ENCODE measurements around the gene RHOBTB1.

The RHOBTB1 gene

DNA sequence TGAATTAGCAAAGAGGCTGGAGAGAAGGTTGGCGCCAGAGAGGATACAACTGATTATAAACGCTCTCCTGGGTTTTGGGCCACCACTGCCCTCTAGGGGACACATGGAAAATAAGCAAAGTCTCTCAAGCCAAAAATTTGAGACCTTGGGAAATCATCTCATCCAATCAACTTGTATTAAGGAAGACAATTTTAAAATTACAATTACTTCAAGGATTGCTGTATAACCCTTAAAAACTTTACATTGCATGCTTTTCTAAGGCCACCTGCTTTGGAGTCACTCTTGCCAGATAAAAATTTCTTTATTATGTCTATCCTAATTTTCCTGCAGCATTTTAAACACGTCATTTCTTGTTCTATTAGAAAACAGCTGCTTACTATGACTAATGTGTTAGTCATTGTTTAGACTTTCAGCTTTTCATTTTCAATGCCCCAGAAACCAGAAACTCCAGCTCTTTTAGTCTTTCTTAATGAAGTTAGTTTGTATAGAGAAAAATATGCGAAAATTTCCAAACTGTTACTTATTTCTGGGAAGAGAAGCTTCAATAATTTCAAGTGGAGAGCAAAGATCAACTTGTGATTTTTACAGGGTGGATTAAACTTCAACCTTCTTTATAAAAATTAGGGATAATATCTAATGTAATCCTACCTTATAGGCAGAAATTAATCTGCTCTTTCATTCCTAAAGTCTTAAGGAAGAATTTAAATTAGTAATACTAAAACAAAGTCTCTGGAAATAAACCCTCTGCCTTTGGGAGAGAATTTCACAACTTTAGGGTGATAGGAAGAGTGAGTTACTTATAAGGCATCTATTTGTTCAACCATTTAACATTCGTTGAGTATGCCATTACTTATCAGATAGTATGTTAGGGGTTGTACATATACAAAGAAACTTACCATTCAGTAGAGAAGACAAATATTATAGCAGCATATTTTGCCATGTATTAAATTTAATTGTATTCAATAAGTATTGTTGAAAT, 20.6 kb upstream of the RHOBTB1 start:
- DNase-seq, result peak in 1 of 2 experiments; percentile 53

DNA sequence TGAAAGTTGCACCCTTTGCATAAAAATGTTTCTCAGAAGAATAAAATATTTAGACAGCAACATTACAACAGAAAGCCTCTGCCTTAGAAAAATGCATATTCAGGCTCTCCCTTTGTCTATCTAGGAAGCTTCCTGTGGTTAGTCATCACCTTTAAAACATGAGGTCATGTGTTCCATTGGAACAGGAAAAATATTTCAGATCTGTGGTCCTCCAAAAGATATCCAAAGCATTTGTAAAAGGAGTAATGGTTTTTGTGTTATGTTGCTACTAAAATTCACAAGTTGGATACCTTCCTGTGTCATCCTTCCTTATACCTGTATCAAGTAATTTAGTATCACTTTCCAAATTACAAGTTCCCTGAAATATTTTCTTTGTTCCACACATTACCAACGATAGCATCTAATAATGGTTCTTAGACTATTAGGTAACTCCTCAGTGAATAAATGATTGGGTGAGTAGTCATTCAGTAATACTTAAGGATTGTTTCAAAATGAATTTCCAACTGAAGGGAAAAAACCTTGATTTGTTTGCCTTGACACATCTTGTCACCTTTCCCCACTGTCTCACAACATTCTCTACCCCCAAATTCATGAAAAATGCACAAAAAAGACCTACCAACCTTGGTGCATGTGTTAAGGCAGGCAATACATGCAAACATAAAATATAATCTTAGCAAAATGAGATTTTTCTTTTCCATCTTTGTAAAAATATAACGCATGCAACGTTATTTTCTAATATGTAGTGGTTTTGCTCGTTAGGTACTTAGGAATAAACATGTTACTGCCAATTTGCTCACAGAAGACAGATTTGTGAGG, 19.7 kb upstream of the RHOBTB1 start:
- DNase-seq, result no peak

DNA sequence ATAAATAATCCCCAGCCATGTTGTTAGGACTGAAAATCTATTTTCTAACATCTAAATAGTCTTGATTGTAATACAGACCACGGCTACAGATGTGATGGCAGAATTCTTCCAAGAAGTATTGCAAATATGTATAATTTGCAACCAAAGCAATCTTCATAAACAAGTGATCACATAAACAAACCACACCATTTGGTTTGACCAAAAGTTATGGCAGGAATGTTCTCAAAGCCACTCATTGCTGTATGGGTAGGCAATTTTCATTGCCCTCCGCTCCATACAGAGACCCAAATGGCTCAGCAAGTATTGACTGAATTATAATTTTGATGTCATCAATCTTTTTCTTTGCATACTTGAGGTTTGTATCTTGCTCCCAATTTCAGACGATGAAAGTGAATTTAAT, 19.0 kb upstream of the RHOBTB1 start:
- no peak for DNase-seq

DNA sequence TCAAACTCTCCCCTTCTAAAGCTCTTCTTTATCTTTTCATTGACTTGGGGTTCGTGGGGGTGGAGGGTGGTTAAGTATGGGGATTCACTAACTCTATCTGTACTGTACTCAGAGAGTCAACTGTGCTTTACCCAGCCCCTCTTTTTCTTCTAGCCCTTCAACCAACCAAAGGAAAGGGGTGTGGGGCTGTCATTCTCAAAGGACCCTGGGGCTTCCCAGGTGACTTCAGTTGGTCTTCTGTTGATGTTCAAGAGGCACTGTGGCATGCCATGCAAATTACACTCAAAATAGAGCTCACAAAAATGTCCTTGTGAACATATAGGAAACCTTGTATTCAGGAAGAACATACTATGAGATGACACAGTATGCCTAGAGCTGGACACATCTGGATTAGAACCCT, 16.9 kb upstream of the RHOBTB1 start:
- DNase-seq, result no peak

DNA sequence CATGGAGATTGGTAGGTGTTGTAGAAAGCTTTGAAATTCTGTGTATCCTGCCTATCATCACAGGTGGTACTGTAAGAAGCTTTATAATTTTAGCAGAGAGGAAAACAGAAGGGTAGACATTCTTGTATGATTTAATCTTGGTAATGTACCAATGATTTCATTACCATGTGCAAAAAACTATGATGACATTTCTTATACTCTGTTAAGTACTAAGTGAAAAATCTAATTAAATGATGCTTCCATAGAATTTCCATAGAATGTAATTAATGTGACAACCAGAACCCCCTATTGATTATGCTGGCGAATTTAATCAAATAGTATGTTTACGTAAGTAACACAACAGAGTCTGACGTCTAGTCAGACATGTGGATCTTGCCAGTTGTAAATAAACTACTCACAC, 16.0 kb upstream of the RHOBTB1 start:
- DNase-seq, result no peak

DNA sequence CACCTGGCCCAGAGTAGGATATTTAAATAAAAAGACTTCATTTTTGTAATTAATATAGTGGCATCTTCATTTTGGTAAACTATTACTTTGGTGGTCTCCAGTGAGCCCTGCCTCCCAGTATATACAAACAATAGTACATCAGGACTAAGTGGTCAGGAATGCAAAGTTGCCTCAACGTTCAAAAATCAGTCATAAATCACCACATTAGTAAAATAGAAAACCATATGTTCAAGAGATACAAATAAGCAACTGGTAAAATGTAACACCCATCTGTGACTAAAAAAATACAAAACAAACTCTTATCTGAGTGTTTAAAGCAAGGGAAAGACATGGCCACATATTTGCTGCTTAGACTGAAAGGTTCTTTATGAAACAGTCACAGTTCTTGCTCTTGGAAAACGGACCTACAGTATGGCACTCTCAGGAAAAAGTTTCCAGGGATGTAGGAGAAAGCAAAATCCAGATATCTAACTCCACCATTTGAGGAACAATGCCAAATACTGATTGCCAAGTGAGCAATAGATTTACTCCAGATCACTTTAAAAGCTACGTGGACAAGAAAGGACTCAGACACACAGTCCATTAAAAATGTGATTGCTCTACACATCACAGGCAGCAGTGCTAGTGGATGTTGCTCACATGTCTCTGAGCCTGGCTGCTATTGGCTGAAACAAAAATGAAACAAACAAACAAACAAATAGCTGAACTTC, 15.1 kb upstream of the RHOBTB1 start:
- DNase-seq, result no peak

DNA sequence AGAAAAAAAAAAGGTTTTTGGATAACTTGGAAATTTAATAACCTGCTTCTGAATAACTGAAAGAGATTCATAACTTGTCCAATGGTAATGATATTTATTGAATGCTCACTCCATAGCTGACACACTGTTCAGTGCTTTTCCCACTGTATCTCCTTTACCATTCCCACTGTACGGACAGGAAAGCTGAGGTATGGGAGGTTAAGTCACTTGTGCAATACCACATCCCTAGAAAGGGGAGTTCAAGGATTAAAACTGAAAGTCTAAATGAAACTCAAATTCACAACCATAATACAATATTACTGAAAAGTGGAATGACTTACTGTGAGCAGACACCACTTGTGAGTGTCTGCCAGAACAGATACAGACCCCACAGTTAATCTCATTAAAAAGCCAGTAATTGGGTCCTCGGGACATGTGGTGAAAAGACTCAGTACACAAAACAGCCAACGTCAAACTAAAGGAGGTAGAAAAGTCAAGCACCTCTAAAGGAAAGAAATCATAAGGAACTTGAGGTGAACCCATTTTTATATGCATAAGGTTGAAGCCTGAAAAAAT, 13.8 kb upstream of the RHOBTB1 start:
- DNase-seq, result no peak

DNA sequence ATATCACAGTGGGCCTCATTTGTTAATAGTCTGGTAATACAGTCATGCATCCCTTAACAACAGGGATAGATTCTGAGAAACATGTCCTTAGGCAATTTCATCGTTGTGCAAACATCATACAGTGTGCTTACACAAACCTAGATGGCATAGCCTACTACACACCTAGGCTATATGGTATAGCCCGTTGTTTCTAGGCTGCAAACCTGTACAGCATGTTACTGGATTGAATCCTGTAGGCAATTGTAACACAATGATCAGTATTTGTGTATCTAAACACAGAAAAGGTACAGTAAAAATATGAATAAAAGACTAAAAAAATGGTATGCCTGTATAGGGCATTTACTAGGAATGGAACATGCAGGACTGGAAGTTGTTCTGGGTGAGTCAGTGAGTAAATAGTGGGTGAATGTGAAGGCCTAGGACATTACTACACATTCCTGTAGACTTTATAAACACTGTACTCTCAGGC, 12.0 kb upstream of the RHOBTB1 start:
- DNase-seq, result no peak

DNA sequence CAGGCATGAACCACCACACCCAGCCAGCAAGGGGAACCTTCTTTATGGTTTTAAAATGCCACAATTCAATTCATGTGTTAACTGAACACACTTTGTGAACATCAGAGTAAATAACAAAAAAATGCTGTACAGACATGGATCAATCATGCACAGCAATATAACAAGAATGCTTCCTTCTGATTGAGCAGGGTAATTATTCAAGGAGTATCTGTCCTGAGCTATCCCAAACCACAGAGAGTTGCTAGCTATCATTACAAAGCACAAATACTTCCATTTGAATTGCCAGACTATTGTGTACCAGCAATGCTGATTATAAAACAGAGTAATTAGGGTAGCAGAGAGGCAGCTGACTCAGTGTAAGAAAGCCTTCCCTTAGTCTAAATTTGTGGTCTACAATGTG, 11.3 kb upstream of the RHOBTB1 start:
- no peak for DNase-seq

DNA sequence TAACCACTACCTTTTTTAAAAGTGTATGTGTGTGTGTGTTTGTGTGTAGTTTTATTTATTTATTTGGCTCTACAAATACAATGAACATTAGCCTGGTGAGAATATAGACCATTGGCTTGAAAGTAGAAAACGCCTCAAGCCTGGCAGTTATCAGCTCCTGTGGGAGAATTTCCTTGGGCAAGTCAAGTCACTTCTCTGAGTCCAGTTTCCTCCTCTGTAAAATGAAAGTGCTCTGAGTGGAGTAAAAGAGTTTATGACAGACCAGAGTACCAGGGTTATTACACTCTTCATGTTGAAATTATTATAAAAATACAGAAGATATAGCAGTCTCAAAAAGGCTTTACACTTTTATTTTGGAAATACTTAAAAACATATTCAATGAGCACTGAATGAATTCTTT, 10.1 kb upstream of the RHOBTB1 start:
- DNase-seq, result no peak

DNA sequence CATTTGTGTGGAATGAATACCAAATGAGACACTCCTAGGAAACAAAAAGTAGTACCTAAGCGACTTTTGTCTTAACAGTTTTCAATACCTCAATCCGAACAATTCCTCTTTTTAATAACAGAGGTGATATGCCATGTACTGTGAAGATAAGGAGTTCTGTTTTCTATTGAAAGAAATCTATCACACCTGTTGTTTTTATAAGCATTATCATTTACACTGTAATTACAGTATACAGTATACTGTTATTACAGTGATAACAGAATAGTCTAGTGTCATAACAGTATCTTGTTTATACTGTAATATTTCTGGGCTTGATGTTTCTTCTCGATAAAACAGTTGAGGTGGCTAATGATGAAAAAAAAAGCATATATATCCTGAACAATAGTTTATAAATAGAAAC, 9.4 kb upstream of the RHOBTB1 start:
- DNase-seq, result no peak

DNA sequence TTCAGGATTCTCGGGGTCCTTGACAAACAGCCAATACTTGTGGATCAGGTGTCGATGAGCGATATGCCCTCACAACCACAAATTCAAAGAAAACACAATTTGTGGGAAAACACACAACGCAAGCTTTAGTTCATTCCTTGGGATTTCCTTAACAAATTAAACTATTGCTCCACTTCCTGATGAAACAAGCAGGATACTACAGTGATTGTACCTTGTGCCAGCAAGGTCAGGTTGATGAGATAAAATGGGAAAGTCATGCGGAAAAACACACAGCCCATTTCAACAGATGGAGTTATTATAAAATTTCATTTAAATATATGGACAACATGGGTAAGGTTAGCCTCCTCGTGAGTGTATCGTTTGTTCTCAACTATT, 8.8 kb upstream of the RHOBTB1 start:
- no peak for DNase-seq

DNA sequence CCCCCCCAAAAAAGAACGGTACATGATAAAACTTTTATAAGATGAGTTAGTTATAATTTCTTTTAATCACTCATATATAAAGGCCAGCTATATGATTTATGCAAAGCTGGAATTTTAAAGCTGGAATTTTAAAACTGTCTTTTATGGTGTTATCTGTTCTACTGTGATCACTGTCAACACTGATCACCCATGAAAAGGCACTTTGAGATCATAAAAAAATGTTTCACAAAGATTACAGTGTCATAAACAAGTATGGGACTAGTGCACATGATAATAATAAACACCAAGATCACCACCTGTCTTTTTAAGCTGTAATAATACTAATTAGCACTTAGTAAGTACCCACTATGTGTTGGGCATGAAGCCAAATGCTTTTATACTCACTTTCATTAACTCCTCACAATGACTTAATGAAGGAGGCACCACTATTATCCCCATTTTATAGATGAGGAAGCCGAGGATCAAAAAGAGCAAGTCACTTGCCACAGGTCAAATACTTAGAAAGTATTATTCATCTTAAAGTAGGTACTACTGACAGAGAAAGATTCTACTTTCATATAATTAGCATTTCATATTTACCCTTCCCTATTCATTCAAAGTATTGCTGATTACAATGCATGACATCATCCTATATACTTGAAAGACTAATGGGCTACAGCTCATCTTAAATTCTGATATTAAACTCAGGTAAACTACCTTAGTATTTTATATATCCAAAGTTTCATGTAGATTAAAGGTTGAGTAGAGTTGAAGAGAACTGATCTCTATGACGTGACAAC, 8.3 kb upstream of the RHOBTB1 start:
- no peak for DNase-seq

DNA sequence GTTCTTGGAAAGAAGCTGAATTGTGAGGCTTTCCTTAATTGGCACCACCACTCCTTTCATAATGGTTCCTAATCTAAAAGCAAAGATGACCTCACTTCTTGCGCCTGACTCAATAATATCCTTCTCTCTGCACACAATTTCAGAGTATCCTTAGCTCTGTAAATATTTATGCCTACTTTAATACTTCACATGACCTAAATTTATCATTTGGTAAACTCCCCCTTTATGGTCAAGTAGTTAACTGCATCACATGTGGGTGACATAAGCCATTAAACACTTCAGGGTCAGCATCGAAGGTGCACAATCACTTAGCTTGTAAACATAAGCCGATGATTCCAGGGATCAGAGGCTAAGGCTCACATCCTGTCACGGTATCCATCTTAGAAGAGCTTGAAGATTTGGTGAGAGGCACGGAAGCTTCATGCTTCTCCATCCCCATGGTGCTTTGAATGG, 7.3 kb upstream of the RHOBTB1 start:
- DNase-seq, result no peak

DNA sequence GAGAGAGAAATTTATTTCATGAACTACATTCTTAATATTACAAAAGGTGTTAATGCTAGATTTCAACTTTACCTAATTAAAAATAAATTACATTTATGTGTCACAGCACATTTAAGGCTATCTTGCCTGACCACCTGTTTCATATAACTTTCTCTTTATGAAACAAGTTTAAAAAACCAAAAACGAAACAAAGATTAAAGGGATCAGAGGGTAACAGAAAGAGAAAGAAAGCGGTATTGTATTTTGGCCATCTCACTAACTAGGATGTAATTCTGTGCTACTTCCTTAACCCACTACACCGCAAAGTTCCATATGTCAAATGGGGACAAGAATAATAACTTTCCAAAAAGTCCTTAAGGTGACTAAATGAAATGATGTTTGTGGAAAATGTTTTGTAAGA, 6.3 kb upstream of the RHOBTB1 start:
- no peak for DNase-seq

DNA sequence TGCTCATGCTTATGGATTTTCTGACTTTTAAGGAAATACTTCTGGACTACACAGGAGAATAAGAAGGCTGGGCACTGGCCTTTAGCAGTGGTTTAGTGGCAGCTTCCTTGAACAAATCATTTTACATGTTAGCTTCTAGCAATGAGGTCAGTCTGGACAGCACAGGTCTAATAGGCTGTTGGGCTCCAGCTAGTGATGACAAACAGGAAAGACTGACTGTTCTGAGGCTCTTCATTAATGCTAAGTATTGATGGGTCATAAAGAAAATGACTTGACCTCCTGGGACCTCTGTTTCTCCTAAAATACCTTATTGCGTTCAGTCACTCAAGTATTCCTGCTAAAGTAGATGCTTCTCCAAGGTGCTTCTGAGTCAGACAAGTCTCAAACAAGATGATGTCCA, 4.9 kb upstream of the RHOBTB1 start:
- no peak for DNase-seq

DNA sequence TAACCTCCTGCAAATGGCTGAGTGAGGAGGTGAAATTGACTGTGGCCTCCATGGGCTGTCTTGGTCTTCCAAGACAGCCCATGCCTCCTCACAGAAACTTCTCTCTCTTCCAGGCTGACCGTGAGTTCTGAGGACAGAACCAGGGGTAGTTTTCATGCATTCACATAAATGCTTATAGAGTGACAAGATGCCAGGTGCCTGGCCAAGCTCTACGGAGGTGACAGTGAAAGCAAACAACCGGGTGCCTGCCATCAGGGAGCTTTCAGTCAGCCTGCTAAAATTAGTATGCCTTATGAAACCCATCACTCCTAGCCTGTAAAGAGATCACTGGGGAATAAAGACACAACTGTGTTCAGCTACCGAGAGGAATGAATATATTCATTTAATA, 919 bp upstream of the RHOBTB1 start:
- no peak for DNase-seq

DNA sequence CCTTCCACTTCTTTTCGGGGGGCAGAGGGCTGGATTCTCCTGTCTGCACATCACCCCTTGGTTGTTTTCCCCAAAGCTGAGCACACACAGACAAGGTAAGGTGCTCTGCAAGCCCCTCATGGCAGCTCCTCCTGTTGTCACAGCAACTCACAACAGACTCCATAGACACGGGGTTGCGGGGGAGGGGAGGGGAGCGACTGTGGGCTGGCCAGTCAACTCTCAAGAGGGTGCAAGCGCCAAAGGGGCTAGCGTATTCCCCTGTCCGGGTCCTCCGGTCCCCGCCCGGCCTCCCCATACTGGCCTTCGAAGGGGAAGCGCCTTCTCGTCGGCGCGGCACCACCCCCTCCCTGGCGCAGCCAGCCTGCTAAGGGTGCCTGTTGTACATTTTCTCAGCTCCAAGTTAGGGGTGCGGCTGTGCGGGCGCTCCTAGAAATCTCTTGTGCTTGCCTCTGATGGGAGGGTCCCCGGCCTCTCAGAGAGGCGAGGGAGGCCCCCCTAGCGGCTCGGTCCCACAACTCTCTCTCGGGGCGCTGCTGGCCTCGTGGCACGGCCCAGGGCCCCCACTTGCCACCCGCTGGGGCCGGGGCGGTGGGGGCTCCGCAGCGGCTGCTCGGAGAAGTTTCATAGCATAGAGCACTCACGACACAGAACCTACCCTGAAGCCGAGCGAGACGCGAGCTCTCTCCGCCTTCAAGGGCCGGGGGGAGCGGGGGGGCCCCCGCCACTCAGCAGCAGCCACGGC, 498 bp downstream of the RHOBTB1 start:
- DNase-seq, result peak; percentile 11 to 14

DNA sequence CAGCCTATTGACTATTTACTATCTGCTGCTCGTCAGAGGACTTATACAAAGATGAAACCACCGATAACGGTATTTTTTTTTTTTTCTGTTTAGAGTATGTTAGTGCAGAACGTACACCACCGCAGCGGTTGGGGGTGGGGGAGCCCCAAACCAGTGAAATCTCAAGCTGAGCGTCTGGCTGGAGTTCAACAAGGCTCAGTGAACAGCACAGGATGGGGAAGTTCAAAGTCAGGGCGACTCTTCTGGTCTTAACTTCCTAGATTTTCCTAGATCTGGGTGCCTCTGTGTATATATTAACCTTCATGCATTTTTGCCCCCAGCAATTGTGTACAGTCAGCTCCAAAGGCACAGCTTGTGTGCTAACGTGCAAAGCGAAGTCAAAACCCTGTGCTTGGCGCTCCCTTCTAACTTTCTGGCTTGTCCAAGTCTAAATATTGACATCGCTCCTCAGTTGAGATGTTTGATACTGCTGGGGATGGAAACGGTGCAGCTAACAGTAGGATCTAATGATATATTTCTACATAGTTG, 1.1 kb downstream of the RHOBTB1 start:
- DNase-seq, result peak; percentile 17 to 42

DNA sequence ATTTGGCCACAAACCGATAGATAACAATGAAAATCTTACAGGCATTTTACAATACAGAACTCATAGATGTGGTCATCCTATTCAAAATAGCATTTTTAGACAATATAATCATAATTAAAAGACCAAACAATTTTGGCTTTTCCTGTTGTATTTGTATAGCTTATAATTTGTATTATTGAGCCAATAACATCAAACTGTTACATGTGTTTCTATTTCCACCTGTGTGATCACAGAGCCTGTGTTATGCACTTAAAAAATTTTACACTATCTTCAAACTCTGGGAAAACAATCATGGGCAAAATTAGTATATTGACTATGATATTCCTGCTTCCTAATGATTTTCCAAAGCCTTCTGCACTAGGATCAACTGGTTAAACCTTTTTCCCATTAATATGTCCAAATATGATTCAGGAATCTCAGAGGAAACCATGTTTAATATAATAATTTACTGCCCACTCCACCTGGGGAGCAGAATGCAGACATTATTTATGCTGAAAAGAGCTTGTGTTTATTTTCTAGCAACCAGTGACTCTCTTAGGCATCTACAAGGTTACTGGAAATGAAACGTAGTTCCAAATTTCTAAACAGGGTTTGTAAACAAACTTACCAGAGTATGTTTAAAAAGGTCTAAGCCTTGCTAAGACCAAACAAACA, 1.7 kb downstream of the RHOBTB1 start:
- no peak for DNase-seq

DNA sequence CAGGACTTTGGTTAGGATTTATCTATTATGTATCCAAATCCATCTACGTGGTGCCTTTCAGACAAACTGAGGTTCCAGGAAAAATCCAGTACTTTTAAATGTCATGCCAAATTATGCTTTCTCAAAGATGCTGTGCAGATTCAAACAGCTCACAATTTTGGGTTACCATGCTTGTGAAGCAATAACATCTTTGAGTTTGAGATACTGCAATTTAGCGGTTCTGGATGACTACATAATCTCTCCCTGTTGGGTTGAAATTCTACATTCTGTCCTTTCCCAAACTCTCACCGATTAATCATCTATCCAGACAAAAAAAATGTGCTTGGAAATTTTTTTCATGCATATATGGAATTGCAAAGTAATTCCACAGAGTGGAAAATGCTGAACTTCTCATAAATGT, 3.5 kb downstream of the RHOBTB1 start:
- no peak for DNase-seq
